ENCODE measurements around the gene ZCCHC7. TPM values are rescaled to one million over a fixed set of nuclear protein-coding genes. Genes with fewer than 3 reads are reported as not detected.
A peak's percentile ranks its signal among the peaks of the same experiment; 100 is the strongest.

The ZCCHC7 gene
- total and polyA plus RNA-seq, 2 experiments from 2014 or later: 15.3 to 19.4 TPM

DNA sequence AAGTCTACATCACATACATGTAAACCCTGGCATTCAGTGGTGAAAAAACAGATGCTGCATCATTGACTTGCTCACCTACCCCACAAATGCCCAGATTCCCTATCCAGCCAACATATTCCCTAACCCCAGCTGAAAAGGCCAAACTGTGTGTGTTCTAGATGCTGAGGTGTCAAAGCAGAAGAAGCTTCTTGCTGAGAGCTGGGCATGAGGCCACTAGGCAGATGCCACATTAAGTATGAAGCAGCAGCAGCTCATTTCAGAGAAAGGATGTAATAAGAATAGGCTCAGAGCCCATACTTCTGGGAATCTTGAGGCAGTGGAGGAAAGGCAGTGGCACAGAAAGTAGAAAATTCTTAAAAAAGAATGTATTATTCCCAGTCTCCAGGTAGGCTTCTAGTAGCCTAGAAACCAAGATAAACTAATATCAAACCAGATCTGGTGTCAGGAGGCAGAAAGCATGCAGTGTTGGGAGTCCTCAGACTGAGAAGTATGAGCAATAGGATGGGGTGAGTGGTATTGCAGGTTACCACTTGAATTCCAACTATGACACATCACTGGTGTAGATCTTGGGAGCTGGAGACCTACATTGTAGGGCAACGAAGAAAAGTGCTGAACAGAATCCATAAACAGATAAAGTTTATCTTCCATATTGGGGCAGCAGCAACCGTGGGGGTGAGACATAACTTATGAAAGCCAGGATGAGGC is 230.3 kb downstream of the ZCCHC7 start:
- in situ Hi-C loops (cut with MboI): no loop called here
- TF ChIP-seq EZH2phosphoT487 (IDR thresholded peaks at IDR 0.05; ENCODE audit: insufficient read depth, low read depth): no peak
- TF ChIP-seq EZH2 (IDR thresholded peaks at IDR 0.05; ENCODE audit: insufficient read depth, poor library complexity, severe bottlenecking): no peak
- H3K4me3 ChIP-seq: no peak overlapping the region
- no peak overlapping the region for H2AFZ ChIP-seq
- no peaks in the 10 kb centered on the region for H3F3A ChIP-seq (ENCODE audit: insufficient read depth)
- 96 to 97% methylated on average over 2 of the region's 2 CpGs for WGBS, 2 experiments (ENCODE audit: low coverage in 1 of 2, low lambda C conversion rate in 2 of 2, missing lambda C conversion rate in 2 of 2)
- H3K27me3 ChIP-seq (replicated peaks; ENCODE audit: insufficient read depth): no peaks in the 10 kb centered on the region
- no peaks in the 10 kb centered on the region for H4K20me1 ChIP-seq (ENCODE audit: insufficient read depth)
- H3K4me2 ChIP-seq (ENCODE audit: unreplicated experiment): no peak overlapping the region
- peak overlapping the region; percentile 70 for H3K27ac ChIP-seq
- no peaks in the 10 kb centered on the region for H3K9me3 ChIP-seq (ENCODE audit: low read depth)
- H3K9me2 ChIP-seq (ENCODE audit: insufficient read depth): no peaks in the 10 kb centered on the region
- peak; percentile 74 for DNase-seq
- no peaks in the 10 kb centered on the region for H3K4me1 ChIP-seq (ENCODE audit: insufficient read depth)
- H3K36me3 ChIP-seq (ENCODE audit: low read depth): peaks cover 14% of the 10 kb centered on the region; the same call in 1 of the 2 replicates
- no peaks in the 10 kb centered on the region for H3K79me2 ChIP-seq (ENCODE audit: insufficient read depth)
- H3K9ac ChIP-seq: peak overlapping the region; percentile 36; the same call in 1 of the 2 replicates

DNA sequence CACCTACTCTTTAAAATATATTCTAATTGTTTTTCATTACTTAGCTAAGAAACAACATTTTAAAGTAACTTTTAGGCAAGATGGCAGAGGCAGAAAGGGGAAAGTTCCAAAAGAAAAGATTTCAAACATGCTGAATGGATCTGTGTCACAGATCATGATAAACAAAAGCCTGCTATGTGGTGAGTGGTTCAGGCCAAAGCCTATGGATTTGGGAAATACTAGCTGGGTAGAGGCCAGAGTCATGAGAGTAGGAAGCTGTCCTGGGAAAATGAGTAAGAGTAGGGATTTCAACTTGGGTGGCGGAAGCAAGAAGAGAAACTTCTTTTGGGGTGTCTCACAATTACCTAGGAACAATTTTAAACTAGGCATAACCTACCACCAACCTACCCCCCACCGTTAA is 233.4 kb downstream of the ZCCHC7 start:
- Histone ChIP-seq H3K4me1 (ENCODE audit: insufficient read depth) (no peaks in the 10 kb centered on the region), H3F3A (ENCODE audit: insufficient read depth) (no peaks in the 10 kb centered on the region), H3K79me2 (ENCODE audit: insufficient read depth) (no peaks in the 10 kb centered on the region), H3K9me2 (ENCODE audit: insufficient read depth) (no peaks in the 10 kb centered on the region), H3K27me3 (replicated peaks; ENCODE audit: insufficient read depth) (no peaks in the 10 kb centered on the region), H3K4me2 (ENCODE audit: unreplicated experiment) (no peak overlapping the region), H3K9me3 (ENCODE audit: low read depth) (no peaks in the 10 kb centered on the region), H3K4me3 (no peak overlapping the region), H2AFZ (no peak overlapping the region), H4K20me1 (ENCODE audit: insufficient read depth) (no peaks in the 10 kb centered on the region), H3K36me3 (ENCODE audit: low read depth) (peaks cover 33% of the 10 kb centered on the region), H3K27ac (no peak overlapping the region), H3K9ac (no peak overlapping the region)
- no peak for TF ChIP-seq EZH2phosphoT487 (IDR thresholded peaks at IDR 0.05; ENCODE audit: insufficient read depth, low read depth)
- TF ChIP-seq EZH2 (IDR thresholded peaks at IDR 0.05; ENCODE audit: insufficient read depth, poor library complexity, severe bottlenecking): no peak
- DNase-seq: no peak
- 98 to 100% methylated on average over 2 of the region's 2 CpGs for WGBS, 2 experiments (ENCODE audit: low coverage in 1 of 2, low lambda C conversion rate in 2 of 2, missing lambda C conversion rate in 2 of 2)
- in situ Hi-C loops (cut with MboI): no loop called here

DNA sequence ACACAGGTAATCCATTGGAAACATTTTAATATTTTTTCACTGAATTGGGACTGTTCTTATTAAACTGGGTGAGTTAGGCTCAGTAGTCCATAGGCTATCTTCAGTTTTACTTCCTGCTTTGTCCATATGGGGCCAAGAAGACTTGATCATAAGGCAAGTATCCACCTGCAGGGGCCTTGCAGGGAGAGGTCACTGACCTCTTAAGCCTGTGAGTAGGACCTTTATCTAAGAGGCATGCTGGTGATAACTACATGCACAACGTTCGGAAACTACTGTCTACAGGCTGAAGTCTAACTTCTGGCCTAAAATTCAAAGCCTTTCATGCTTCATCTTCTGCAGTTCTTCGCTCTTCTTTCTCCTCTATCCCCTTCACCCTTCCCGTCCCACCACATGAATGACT is 242.1 kb downstream of the ZCCHC7 start:
- H3K79me2 ChIP-seq (ENCODE audit: insufficient read depth): no peaks in the 10 kb centered on the region
- H3K9me3 ChIP-seq (ENCODE audit: low read depth): no peaks in the 10 kb centered on the region
- no peaks in the 10 kb centered on the region for H3K27me3 ChIP-seq (replicated peaks; ENCODE audit: insufficient read depth)
- H3K9ac ChIP-seq: no peak overlapping the region
- H3K9me2 ChIP-seq (ENCODE audit: insufficient read depth): no peaks in the 10 kb centered on the region
- H3F3A ChIP-seq (ENCODE audit: insufficient read depth): no peaks in the 10 kb centered on the region
- in situ Hi-C loops (cut with MboI): no loop called here
- DNase-seq: no peak
- H3K4me3 ChIP-seq: no peak overlapping the region
- no peaks in the 10 kb centered on the region for H3K4me1 ChIP-seq (ENCODE audit: insufficient read depth)
- no peaks in the 10 kb centered on the region for H4K20me1 ChIP-seq (ENCODE audit: insufficient read depth)
- H3K36me3 ChIP-seq (ENCODE audit: low read depth): peaks cover 15% of the 10 kb centered on the region
- no peak overlapping the region for H3K27ac ChIP-seq
- WGBS, 2 experiments (ENCODE audit: low coverage in 1 of 2, low lambda C conversion rate in 2 of 2, missing lambda C conversion rate in 2 of 2): 93 to 97% methylated on average over 4 of the region's 4 CpGs
- no peak overlapping the region for H3K4me2 ChIP-seq (ENCODE audit: unreplicated experiment)
- no peak overlapping the region for H2AFZ ChIP-seq
- TF ChIP-seq EZH2 (IDR thresholded peaks at IDR 0.05; ENCODE audit: insufficient read depth, poor library complexity, severe bottlenecking) (no peak), EZH2phosphoT487 (IDR thresholded peaks at IDR 0.05; ENCODE audit: insufficient read depth, low read depth) (no peak)

DNA sequence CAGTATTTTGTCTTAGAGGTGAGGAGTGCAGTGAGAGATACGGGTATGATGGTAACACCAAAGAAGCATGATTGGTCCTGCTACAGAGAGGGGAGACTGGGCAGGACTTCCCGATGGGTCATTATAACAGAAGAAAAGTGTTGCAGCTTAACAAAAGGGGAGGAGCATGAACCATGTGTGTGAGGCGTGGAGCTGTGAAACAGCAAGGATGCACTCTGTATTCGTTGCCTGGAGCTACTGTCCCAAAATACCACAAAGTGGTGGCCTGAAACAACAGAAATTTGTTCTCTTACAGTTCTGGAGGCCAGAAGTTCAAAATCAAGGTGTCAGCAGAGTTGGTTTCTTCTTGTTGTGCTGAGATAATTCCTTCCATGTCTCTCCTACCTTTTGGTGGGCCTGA is 242.8 kb downstream of the ZCCHC7 start:
- no peaks in the 10 kb centered on the region for H3F3A ChIP-seq (ENCODE audit: insufficient read depth)
- H3K4me1 ChIP-seq (ENCODE audit: insufficient read depth): no peaks in the 10 kb centered on the region
- no peaks in the 10 kb centered on the region for H3K27me3 ChIP-seq (replicated peaks; ENCODE audit: insufficient read depth)
- 82 to 87% methylated on average over 4 of the region's 4 CpGs for WGBS, 2 experiments (ENCODE audit: low coverage in 1 of 2, low lambda C conversion rate in 2 of 2, missing lambda C conversion rate in 2 of 2)
- H3K9me2 ChIP-seq (ENCODE audit: insufficient read depth): no peaks in the 10 kb centered on the region
- peaks cover 13% of the 10 kb centered on the region; the same call in 1 of the 2 replicates for H3K36me3 ChIP-seq (ENCODE audit: low read depth)
- H4K20me1 ChIP-seq (ENCODE audit: insufficient read depth): no peaks in the 10 kb centered on the region
- TF ChIP-seq EZH2phosphoT487 (IDR thresholded peaks at IDR 0.05; ENCODE audit: insufficient read depth, low read depth) (no peak), EZH2 (IDR thresholded peaks at IDR 0.05; ENCODE audit: insufficient read depth, poor library complexity, severe bottlenecking) (no peak)
- DNase-seq: no peak
- in situ Hi-C loops (cut with MboI): no loop called here
- H2AFZ ChIP-seq: no peak overlapping the region
- H3K4me2 ChIP-seq (ENCODE audit: unreplicated experiment): no peak overlapping the region
- H3K9ac ChIP-seq: no peak overlapping the region
- no peaks in the 10 kb centered on the region for H3K9me3 ChIP-seq (ENCODE audit: low read depth)
- H3K79me2 ChIP-seq (ENCODE audit: insufficient read depth): no peaks in the 10 kb centered on the region
- H3K4me3 ChIP-seq: no peak overlapping the region
- H3K27ac ChIP-seq: no peak overlapping the region

Data from GM23248 (cell line).